Fibroblast of skin of left quadriceps (primary cell): ENCODE measurements around the gene QRICH2.
"Not testable (repeated sequence)": the region's sequence is repeated elsewhere in the genome, so short reads cannot be mapped to it uniquely, and the experiment has no call there.

Source experiments
- DNase-seq, 2 experiments: peaks; one replicate each; pipeline ENCODE4 v3.0.0-alpha.2; 2013; ENCODE audit warnings: low read depth in 2 of 2

QRICH2 gene

DNA sequence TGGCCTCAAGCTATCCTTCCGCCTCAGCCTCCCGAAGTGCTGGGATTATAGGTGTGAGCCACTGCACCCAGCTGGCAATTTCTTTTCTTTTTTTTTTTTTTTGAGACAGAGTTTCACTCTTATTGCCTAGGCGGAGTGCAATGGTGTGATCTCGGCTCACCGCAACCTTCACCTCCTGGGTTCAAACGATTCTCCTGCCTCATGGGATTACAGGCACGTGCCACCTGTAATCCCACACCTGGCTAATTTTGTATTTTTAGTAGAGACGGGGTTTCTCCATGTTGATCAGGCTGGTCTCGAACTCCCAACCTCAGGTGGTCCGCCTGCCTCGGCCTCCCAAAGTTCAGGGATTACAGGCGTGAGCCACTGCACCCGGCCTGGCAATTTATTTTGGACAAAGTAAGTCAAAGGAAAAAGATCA is 40.5 kb downstream of the QRICH2 start:
- DNase-seq: not testable (repeated sequence)

GRCh38 chr17:76267051-76267576 is 41.0 kb downstream of the QRICH2 start:
- DNase-seq: no peak

GRCh38 chr17:76266244-76266938 is 41.7 kb downstream of the QRICH2 start:
- DNase-seq: no peak

GRCh38 chr17:76265624-76266243 is 42.3 kb downstream of the QRICH2 start:
- no peak for DNase-seq

DNA sequence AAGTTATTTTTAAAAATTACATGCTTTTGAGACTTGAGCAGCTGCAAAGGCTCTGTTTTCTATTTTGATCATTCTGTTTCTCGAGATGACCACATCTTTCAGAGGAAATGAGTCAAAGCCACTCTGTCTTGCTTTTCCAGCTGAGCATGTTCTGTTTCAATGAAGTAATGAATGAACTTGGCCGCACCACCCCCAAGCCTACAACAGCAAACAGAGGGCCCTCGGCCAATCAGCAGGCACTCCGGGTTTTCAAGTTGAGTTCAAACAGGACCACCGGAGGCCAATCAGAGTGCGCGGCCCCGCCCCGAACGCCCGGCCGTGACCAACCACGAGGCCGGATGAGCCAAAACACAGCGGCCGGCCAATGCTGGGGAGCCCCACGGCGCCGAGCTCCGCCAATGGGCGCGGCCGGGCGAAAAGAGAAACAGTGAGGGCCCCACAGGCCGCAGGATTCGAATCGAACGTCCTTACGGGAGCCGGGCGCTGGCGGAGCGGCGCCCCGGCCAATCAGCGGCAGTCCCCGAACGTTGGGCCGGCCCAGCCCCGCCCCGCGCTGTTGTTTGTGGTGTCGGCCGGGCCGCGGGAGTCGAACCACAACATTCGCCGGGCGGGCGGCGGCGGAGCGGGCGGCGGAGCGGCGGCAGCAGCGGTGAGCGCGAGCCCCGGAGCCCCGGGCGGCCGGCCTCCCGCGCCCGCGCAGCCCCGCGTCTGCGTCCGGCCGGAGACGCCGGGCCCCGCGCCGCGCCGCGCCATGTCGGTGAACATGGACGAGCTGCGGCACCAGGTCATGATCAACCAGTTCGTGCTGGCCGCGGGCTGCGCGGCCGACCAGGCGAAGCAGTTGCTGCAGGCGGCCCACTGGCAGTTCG is 43.1 kb downstream of the QRICH2 start, which contains the start of gene UBALD2:
UBALD2 (plus strand) TSS at position 594 of the 869 bp plus-strand sequence; CDS start at position 752, 158 bp downstream.
- peak; percentile 99 for DNase-seq

- no peak for DNase-seq
These were observed 43.7 kb downstream of the QRICH2 start for GRCh38 chr17:76264425-76264754.

DNA sequence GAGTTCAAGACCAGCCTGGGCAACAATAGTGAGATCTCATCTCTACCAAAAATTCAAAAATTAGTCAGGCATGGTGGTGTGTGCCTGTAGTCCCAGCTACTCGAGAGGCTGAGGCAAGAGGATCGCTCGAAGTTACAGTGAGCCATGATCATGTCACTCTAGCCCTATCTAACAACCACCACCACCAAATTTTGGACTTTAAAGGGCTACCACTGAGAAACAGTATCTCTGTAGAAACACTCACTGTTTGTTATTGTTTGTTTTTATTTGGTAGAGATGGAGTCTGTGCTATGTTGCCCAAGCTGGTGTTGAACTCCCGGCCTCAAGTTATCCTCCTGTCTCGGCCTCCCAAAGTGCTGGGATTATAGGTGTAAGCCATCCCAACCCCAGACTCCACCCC is 44.2 kb downstream of the QRICH2 start:
- DNase-seq: no peak

GRCh38 chr17:76262732-76263344 is 45.2 kb downstream of the QRICH2 start:
- no peak for DNase-seq

GRCh38 chr17:76261421-76262215 is 46.5 kb downstream of the QRICH2 start:
- no peak for DNase-seq

- no peak for DNase-seq
These were observed 47.4 kb downstream of the QRICH2 start for GRCh38 chr17:76260669-76261068.

- DNase-seq: no peak
These were observed 47.9 kb downstream of the QRICH2 start for GRCh38 chr17:76260220-76260619.

DNA sequence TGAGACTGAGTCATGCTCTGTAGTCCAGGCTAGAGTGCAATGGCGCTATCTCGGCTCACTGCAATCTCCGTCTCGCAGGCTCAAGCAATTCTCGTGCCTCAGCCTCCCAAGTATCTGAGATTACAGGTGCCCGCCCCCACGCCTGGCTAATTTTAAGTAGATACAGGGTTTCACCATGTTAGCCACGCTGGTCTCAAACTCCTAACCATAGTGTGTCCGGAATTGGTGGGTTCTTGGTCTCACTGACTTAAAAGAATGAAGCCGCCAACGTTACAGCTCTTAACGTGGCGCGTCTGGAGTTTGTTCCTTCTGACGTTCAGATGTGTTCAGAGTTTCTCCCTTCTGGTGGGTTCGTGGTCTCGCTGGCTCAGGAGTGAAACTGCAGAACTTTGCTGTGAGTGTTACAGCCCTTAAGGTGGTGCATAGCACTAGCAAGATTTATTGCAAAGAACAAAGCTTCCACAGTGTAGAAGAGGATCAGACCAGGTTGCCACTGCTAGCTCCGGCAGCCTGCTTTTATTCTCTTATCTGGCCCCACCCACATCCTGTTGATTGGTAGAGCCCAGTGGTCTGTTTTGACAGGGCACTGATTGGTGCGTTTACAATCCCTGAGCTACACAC is 51.5 kb downstream of the QRICH2 start:
- not testable (repeated sequence) for DNase-seq

DNA sequence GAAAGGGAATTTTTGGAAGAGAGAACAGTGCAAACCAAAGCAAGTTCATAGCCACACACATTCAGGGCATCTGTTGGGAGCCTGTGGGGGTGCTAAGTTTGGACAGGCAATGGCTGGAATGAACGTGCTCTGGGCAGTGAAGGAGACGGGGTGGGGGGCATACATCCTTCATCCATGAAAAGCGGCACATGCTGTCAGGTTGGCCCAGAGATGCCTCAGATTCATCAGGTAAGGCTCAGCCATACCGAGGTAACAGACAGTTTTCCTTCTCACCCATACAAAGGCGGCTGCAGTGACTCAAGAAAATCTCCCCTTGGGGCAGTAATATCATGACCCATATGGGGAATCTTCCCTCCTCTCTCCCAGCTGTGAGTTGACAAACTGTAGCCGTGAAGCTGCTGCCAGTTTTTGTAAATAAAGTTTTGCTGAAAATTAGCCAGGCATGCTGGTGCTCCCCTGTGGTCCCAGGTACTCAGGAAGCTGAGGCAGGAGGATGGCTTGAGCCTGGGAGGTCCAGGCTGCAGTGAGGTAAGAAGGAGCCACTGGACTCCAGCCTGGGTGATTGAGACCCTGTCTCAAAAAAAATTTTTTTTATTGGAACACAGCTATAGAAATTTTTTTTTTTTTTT is 52.2 kb downstream of the QRICH2 start:
- no peak for DNase-seq

DNA sequence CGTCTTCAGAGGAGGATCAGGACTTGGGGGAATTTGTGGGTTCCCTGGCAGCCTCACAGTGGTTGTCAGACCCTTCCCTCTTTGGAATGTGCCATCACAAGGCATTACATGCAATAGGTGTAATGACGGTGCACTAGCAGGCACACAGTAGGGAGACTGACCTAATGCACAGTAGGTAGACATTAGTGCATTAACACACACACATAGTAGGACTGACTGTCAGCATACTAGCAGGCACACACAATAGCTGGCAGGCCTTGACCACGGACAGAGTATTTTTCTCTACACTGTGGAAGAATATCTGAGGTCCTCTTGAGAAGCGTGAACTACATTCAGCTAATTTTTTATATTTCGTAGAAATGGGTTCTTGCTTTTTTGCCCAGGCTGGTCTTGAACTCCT is 53.8 kb downstream of the QRICH2 start:
- no peak for DNase-seq

DNA sequence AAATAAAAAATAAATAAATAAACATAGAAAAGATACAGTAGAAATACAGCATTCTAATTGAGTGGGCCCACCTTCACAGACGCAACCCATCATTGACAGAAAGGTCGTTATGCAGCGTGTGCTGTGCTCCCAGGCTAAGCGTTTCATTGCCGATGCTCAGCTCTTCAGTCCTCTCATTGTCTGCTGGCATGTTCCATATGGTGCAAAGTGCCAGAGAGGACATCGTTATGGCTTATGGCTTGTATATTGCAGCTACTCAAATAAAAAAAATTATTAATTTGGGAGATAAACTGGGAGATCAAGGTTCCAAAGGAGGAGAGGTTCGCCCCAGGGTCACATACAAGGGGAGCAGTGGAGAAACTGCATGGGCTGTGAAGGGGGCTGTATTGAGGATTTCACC is 54.2 kb downstream of the QRICH2 start:
- no peak for DNase-seq

DNA sequence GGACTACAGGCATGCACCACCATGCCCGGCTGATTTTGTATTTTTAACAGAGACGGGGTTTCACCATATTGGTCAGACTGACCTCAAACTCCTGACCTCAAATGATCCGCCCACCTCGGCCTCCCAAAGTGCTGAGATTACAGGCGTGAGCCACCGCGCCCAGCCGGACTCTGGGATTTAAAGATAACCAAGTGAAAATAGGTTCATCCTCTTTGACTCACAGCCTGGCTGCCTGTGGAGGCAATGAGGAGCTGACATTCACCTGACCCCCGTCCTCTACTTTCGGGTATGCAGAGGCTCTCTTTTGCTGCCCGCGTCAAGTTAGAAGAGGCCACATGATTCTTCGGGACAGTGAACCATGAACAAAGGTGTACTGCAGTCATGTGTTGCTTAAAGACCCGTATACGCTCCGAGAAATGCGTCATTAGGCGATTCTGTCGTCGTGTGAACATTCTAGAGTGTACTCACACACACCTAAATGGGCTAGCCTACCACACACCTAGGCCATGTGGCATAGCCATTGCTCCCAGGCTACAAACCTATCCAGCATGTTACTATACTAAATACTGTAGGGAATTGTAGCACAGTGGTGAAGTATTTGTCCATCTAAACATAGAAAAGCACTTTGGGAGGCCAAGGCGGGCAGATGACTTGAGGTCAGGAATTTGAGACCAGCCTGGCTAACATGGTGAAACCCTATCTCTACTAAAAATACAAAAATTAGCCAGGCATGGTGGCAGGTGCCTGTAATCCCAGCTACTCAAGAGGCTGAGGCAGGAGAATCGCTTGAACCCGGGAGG is 54.9 kb downstream of the QRICH2 start:
- DNase-seq: not testable (repeated sequence)

DNA sequence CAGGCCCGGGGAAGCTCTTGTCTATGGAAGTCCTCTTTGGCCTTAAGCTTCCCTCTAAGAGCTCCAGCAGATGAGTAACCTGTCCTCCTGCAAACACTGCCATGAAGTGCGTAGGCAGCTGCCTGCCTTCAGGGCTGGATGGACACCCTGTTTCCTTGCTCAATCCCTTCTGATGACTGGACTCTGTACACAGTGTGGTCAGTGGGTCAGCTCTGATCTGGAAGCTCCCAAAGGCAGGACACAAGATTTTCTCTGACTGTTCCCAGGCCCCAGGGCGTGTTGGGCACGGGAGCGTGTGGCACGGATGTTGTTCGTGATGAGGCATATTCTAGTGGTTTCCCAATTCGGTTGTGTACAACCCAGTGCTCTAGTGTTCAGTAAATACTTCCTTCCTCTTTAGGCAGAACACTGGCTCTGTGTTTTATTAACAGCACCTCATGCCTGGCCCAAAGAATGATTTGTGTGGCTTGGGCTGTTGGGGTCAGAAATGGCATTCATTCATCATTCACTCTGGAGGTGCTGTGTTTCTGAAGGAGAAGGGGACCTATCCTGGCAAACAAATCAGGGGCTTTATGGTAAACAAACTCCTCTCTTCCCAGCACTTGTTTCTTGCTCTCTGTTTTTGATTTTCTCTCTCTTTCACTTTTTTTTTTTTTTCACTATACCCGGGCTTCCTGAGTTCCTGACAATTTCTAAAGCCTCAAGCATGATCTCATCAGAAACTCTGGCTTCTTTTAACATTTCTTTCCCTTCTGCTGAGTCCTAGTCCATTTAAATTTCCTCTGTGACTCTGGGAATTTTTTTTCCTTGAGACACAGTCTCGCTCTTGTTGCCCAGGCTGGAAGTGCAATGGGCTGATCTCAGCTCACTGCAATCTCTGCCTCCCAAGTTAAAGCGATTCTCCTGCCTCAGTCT is 55.8 kb downstream of the QRICH2 start:
- no peak for DNase-seq

DNA sequence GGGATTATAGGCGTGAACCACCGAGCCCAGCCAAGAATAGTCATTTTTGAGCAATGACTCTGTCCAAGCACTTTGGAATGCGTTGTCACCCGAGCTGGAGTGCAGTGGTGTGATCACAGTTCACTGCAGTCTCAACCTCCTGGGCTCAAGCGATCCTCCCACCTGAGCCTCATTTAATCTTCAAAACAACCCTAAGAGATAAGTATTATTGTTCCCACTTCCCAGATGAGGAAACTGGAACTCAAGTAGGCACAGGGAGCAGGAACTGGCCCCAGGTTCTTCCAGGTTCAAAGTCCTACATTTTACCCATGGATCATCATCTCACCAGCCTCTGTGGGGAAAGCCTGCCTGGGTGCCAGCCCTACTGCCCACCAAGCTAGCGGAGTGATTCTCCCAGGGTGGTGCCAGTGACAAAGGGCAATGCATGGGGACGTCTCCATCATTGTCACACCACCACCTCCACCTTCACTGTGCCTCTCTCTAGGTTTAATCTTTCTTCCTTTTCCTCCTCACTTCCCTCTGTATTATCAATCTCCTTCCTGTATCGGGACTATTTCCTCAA is 56.5 kb downstream of the QRICH2 start:
- DNase-seq: no peak
